Natural killer cell (primary cell): Measurements from ENCODE around the gene BCAS3. TPM values are rescaled to one million over a fixed set of nuclear protein-coding genes. Genes with fewer than 3 reads are reported as not detected.
A peak's percentile ranks its signal among the peaks of the same experiment; 100 is the strongest.

Experiments
- ATAC-seq, 3 donors: fragments of 150-1000 bp in 2 of 3; fragments of 200-7000 bp in 1 of 3; cut with Tn5 transposase; 1 replicate in 1 of 3; 2 replicates in 2 of 3; pipeline ENCODE4 v1.10.0; 2021; ENCODE audit warnings: mild to moderate bottlenecking in 2 of 3, moderate library complexity in 2 of 3
- DNase-seq, 2 donors: peaks; one replicate each; pipeline versions ENCODE4 v3.0.0 to v3.0.0-alpha.2; 2013 to 2021; ENCODE audit warnings: mixed read lengths in 1 of 2
- H3K27ac ChIP-seq: one replicate; pipeline ENCODE4 v1.5.1; 2013; ENCODE audit warnings: mild to moderate bottlenecking, low read length
- H3K27me3 ChIP-seq: one replicate; pipeline ENCODE4 v1.6.1; 2013; ENCODE audit warnings: low read length; ENCODE audit not compliant: control insufficient read depth, insufficient read depth
- H3K36me3 ChIP-seq: one replicate; pipeline ENCODE4 v1.6.1; 2013; ENCODE audit warnings: low read length; ENCODE audit not compliant: control insufficient read depth, insufficient read depth
- H3K4me1 ChIP-seq: one replicate; pipeline ENCODE4 v1.6.1; 2013; ENCODE audit warnings: low read length; ENCODE audit not compliant: control insufficient read depth, insufficient read depth
- H3K4me3 ChIP-seq: one replicate; pipeline ENCODE4 v1.5.1; 2013; ENCODE audit warnings: low read length
- H3K9me3 ChIP-seq: one replicate; pipeline ENCODE4 v1.6.1; 2013; ENCODE audit warnings: low read length; ENCODE audit not compliant: control insufficient read depth, insufficient read depth
- H3K27ac Mint-ChIP-seq, 2 donors: one replicate each; pipeline ENCODE4 v1.8.0; 2022; ENCODE audit warnings: mild to moderate bottlenecking in 2 of 2, mixed read lengths in 2 of 2, moderate library complexity in 1 of 2
- H3K27me3 Mint-ChIP-seq, 2 donors: one replicate each; pipeline ENCODE4 v1.8.0; 2022; ENCODE audit warnings: low read depth in 2 of 2, mixed read lengths in 2 of 2
- H3K36me3 Mint-ChIP-seq: one replicate; pipeline ENCODE4 v1.8.0; 2022; ENCODE audit warnings: mixed read lengths
- H3K4me1 Mint-ChIP-seq, 2 donors: one replicate each; pipeline ENCODE4 v1.8.0; 2022; ENCODE audit warnings: mixed read lengths in 2 of 2
- H3K4me3 Mint-ChIP-seq: one replicate; pipeline ENCODE4 v1.8.0; 2022; ENCODE audit warnings: mild to moderate bottlenecking, moderate library complexity, mixed read lengths
- H3K9me3 Mint-ChIP-seq, 2 donors: one replicate each; pipeline ENCODE4 v1.8.0; 2022; ENCODE audit warnings: mixed read lengths in 2 of 2
- CTCF ChIP-seq: fragments of 200-600 bp; IDR thresholded peaks from one replicate; pipeline ENCODE4 v1.8.0; 2022; ENCODE audit warnings: antibody characterized with exemption
- WGBS: methylation state at CpG from one replicate; pipeline ENCODE4 v1.1.7; 2013; ENCODE audit warnings: missing lambda C conversion rate; ENCODE audit not compliant: insufficient coverage; 5-methylcytosine and 5-hydroxymethylcytosine counted together
- intact Hi-C: fragments of 100-400 bp; cut with micrococcal nuclease; formaldehyde crosslinking; loops from one replicate; pipeline ENCODE4 v1.14.2; 2022
- total RNA-seq, 4 donors: library from RNA; stranded (reverse); fragments of 120-200 nt in 1 of 4; gene quantifications; one replicate each; pipeline versions ENCODE4 v1.2.3 to v1.2.4, GENCODE V29; 2013 to 2022

Gene BCAS3
- total RNA-seq, 3 donors from 2014 or later (not counting 1 experiment from before 2014, with no cell fraction given): 60.5 to 87.8 (median 72.0) TPM

GRCh38 chr17:61416211-61416539 lies 738.5 kb downstream of the BCAS3 start:
- DNase-seq (no peak), ATAC-seq (no peak)
- Mint-ChIP-seq H3K36me3 (no peaks in the 10 kb centered on the region), H3K27ac (no peak overlapping the region), H3K27me3 (peaks cover 15 to 29% of the 10 kb centered on the region in 2 donors), H3K4me3 (no peak overlapping the region), H3K4me1 (peaks cover 0 to 13% of the 10 kb centered on the region in 2 donors), H3K9me3 (no peaks in the 10 kb centered on the region)
- no peak for TF ChIP-seq CTCF
- no peaks in the 10 kb centered on the region for H3K36me3 ChIP-seq
- no peak overlapping the region for H3K27ac ChIP-seq
- 94% methylated on average over 6 of the region's 6 CpGs for WGBS
- no peaks in the 10 kb centered on the region for H3K9me3 ChIP-seq
- H3K27me3 ChIP-seq: peaks cover 16% of the 10 kb centered on the region
- H3K4me1 ChIP-seq: peaks cover 29% of the 10 kb centered on the region
- H3K4me3 ChIP-seq: no peak overlapping the region
- intact Hi-C loops: loop anchor here (10.0 kb wide), 1 partner anchor 169 kb away; no protein-coding TSS in a partner anchor

DNA sequence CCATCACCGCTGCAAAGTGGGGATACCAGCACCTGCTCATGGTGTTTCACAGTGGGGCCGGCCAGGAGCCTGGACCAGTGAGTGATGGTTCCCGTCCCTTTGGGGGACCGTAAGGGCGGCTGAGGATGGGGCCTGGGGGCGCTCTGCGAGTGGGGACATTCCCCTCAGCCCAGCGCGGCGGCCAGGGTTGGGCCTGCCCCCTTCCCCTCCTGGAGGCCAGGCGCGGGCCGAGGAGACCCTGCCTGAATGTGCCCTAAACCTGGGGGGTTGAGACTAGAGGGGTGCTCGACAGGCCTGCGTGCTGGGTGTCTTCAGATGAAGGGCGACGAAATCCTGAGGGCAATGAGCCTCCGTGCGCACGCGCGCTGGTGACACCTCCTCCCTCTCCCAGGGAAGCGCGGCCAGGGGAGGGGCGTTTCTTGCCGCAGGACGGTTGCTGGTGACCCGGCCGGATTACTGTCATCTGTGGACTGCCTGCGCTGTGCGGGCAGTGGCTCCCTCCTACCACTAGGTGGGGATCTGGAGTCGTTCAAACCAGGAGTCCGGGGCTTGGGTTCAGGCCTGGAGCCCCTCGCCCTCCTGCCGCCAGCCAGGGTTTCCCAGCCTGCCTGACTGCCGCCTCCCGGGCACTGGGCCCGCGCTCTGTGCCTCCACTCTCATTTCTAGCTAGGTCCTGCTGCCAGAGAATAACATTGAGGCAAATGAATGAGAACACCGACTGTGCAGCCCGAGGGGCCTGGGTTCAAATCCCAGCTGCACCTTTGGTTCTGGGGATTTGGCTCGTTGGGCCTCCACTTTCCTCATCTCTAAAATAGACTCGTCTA lies 739.1 kb downstream of the BCAS3 start:
- no peaks in the 10 kb centered on the region for H3K9me3 Mint-ChIP-seq
- DNase-seq (peak in 1 of 2 donors; percentile 73), ATAC-seq (peak; percentile 52 to 61 (median 59))
- Histone ChIP-seq H3K27me3 (peaks cover 11% of the 10 kb centered on the region), H3K36me3 (no peaks in the 10 kb centered on the region), H3K4me3 (no peak overlapping the region), H3K9me3 (no peaks in the 10 kb centered on the region), H3K27ac (no peak overlapping the region), H3K4me1 (peaks cover 23% of the 10 kb centered on the region)
- intact Hi-C loops: loop anchor here (10.0 kb wide), 1 partner anchor 168 kb away; no protein-coding TSS in a partner anchor
- H3K36me3 Mint-ChIP-seq: no peaks in the 10 kb centered on the region
- peak; percentile 81 for TF ChIP-seq CTCF
- no peak overlapping the region for H3K27ac Mint-ChIP-seq
- peaks cover 0 to 13% of the 10 kb centered on the region in 2 donors for H3K4me1 Mint-ChIP-seq
- no peak overlapping the region for H3K4me3 Mint-ChIP-seq
- 26% methylated on average over 42 of the region's 43 CpGs for WGBS
- peaks cover 15 to 35% of the 10 kb centered on the region in 2 donors for H3K27me3 Mint-ChIP-seq

GRCh38 chr17:61418449-61418848 lies 740.8 kb downstream of the BCAS3 start:
- H3K36me3 ChIP-seq: no peaks in the 10 kb centered on the region
- DNase-seq (no peak), ATAC-seq (no peak)
- no peak overlapping the region for H3K4me3 ChIP-seq
- TF ChIP-seq CTCF: no peak
- intact Hi-C loops: loop anchor here (10.0 kb wide), 1 partner anchor 166 kb away; no protein-coding TSS in a partner anchor
- H3K27ac ChIP-seq: no peak overlapping the region
- H3K27me3 ChIP-seq: peaks cover 4% of the 10 kb centered on the region
- no peaks in the 10 kb centered on the region for H3K9me3 Mint-ChIP-seq
- H3K9me3 ChIP-seq: no peaks in the 10 kb centered on the region
- peaks cover 0 to 6% of the 10 kb centered on the region in 2 donors for H3K4me1 Mint-ChIP-seq
- WGBS: 100% methylated on average over 2 of the region's 2 CpGs
- H3K4me1 ChIP-seq: peaks cover 8% of the 10 kb centered on the region
- no peak overlapping the region for H3K27ac Mint-ChIP-seq
- no peak overlapping the region for H3K4me3 Mint-ChIP-seq
- H3K27me3 Mint-ChIP-seq: peaks cover 21 to 47% of the 10 kb centered on the region in 2 donors
- no peaks in the 10 kb centered on the region for H3K36me3 Mint-ChIP-seq
